K562 (cell line): ENCODE results near the gene OSGIN1. TPM values are rescaled to one million over a fixed set of nuclear protein-coding genes. Genes with fewer than 3 reads are reported as not detected.

Source experiments
- CBX1 ChIP-seq: sonication (generic); IDR thresholded peaks from 2 replicates; pipeline ENCODE4 v1.6.1; 2016; ENCODE audit warnings: antibody characterized with exemption, low read depth, mild to moderate bottlenecking
- EHMT2 ChIP-seq: fragments of 450-650 bp; IDR thresholded peaks from 2 replicates; pipeline ENCODE4 v1.6.1; 2018; ENCODE audit warnings: antibody characterized with exemption
- ESRRA ChIP-seq: fragments of 450-650 bp; IDR thresholded peaks from 2 replicates; pipeline ENCODE4 v1.6.1; 2014; ENCODE audit warnings: low read depth, mild to moderate bottlenecking, moderate library complexity, borderline replicate concordance
- FOXK2 ChIP-seq, 2 experiments: fragments of 450-650 bp; IDR thresholded peaks in 1 of 2; conservative IDR thresholded peaks in 1 of 2; 2 replicates each; pipeline ENCODE4 v1.6.1; 2016; ENCODE audit warnings: low read depth in 2 of 2, mild to moderate bottlenecking in 1 of 2
- JUND ChIP-seq, 2 experiments: IDR thresholded peaks; 2 replicates in 1 of 2; 3 replicates in 1 of 2; pipeline ENCODE4 v1.6.1; 2011; ENCODE audit warnings: borderline replicate concordance in 2 of 2, low read depth in 2 of 2, low read length in 2 of 2, improper control_type of control experiment in 1 of 2, missing biosample characterization in 1 of 2, missing genetic modification characterization in 1 of 2, missing genetic modification reagents in 1 of 2
- RNF2 ChIP-seq: sonication (generic); IDR thresholded peaks from 2 replicates; pipeline ENCODE4 v1.6.1; 2016
- SAFB2 ChIP-seq: fragments of 200-400 bp; formaldehyde crosslinking; IDR thresholded peaks from 2 replicates; pipeline ENCODE4 v1.6.1; 2018; ENCODE audit warnings: borderline replicate concordance, low read length, low read depth, moderate library complexity; ENCODE audit not compliant: severe bottlenecking
- SMARCB1 ChIP-seq: IDR thresholded peaks from 2 replicates; pipeline ENCODE4 v1.6.1; 2011; ENCODE audit warnings: improper control_type of control experiment, low read depth; ENCODE audit not compliant: insufficient read length
- XRCC3 ChIP-seq: fragments of 450-650 bp; IDR thresholded peaks from 2 replicates; pipeline ENCODE4 v1.6.1; 2017; ENCODE audit warnings: mild to moderate bottlenecking, moderate library complexity
- ZSCAN32 ChIP-seq: fragments of 450-650 bp; formaldehyde crosslinking; IDR thresholded peaks from 2 replicates; pipeline ENCODE4 v1.4.0; 2020; ENCODE audit warnings: mild to moderate bottlenecking, moderate library complexity
- polyA plus RNA-seq, 8 experiments: library from polyadenylated mRNA; depleted of rRNA in 4 of 8; stranded (reverse) in 5 of 8; unstranded in 3 of 8; fragments of >200 nt; fragmentation: Nextera tagmentation in 2 of 8; fragmentation: Illumina TruSeq in 1 of 8; extraction: Ambion mirVana in 2 of 8; extraction: Trizol in 1 of 8; gene quantifications; 2 replicates each; pipeline versions ENCODE4 v1.2.1 to v1.2.3, GENCODE V29; 2011 to 2014; ENCODE audit warnings: inconsistent platforms in 1 of 8, missing spikeins in 1 of 8
- total RNA-seq, 7 experiments: library from RNA; depleted of rRNA in 6 of 7; stranded (reverse); fragments of >200 nt in 6 of 7; fragmentation: Illumina TruSeq in 2 of 7; extraction: Trizol in 2 of 7; gene quantifications; 2 replicates each; pipeline versions ENCODE4 v1.2.1 to v1.2.3, GENCODE V29; 2011 to 2021; ENCODE audit warnings: low replicate concordance in 1 of 7
- TF ChIP-seq, protein P1 (sequence below): fragments of 250-450 bp; sonication (Bioruptor Pico); IDR thresholded peaks from 2 replicates; pipeline ENCODE4 v1.8.0; 2022; ENCODE audit warnings: inconsistent platforms, mild to moderate bottlenecking, moderate library complexity, borderline replicate concordance
- TF ChIP-seq, protein P2 (sequence below), 2 experiments: fragments of 450-650 bp; formaldehyde crosslinking in 1 of 2; IDR thresholded peaks; 2 replicates each; pipeline versions ENCODE4 v1.4.0 to v1.6.1; 2014 to 2020; ENCODE audit warnings: mild to moderate bottlenecking in 2 of 2, borderline replicate concordance in 1 of 2, low read depth in 1 of 2
- TF ChIP-seq, protein P3 (sequence below): sonication (generic); formaldehyde crosslinking; IDR thresholded peaks from 2 replicates; pipeline ENCODE4 v1.8.0; 2022; ENCODE audit warnings: missing genetic modification reagents, mild to moderate bottlenecking, moderate library complexity, borderline replicate concordance

The OSGIN1 gene
- total and polyA plus RNA-seq, 9 of the 15 experiments (the other 6 are each of a cell fraction or from before 2014, with no cell fraction given), result 0.03 to 3.6 (median 1.6) TPM

DNA sequence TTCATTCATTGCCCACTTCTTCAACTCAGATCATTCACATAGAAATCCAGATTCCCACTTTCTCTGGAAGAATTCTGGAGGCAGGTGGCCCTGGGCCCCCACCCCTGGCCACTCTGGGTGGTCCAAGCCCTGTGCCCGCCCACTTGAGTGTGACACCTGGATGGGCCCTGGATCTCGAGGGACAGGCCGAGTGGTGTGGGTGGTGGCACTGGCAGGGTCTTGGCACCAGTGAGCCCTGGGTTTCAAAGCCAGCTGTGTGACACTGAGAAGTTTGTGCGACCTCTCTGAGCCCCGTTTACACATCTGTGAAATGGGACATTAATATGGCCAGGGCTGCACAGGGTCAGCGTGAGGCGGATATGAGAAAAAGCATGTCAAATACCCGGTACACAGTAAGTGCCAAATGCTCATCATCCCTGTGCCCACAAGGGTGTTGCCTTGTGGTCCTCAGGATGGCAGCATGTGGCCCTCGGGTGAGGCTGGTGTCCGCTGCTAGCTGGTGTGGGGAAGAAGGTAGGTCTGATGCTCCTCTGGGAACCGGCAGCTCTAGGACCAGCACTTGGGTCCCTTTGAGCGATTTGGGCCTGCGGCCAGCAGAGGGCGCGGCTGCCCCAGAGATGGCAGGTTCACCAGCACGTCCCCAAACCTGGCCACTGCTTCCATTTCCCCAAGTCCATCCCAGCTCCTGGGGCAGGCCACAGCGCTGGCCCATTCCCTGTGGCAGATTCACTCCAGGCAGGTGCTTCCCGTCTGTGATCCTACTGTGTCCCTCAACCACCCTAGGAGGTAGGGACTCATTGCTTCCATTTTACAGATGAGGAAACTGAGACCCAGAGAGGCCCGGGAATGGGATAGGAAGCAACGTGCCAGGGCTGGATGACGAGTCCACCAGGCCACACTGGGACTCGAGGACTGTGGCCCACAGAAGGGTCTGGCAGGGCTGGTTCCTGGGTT lies 3.6 kb downstream of the OSGIN1 start (continued):
- TF ChIP-seq, protein P1, sequence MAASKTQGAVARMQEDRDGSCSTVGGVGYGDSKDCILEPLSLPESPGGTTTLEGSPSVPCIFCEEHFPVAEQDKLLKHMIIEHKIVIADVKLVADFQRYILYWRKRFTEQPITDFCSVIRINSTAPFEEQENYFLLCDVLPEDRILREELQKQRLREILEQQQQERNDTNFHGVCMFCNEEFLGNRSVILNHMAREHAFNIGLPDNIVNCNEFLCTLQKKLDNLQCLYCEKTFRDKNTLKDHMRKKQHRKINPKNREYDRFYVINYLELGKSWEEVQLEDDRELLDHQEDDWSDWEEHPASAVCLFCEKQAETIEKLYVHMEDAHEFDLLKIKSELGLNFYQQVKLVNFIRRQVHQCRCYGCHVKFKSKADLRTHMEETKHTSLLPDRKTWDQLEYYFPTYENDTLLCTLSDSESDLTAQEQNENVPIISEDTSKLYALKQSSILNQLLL (CRISPR knock-in tag), result no peak
- TF ChIP-seq, protein P2, sequence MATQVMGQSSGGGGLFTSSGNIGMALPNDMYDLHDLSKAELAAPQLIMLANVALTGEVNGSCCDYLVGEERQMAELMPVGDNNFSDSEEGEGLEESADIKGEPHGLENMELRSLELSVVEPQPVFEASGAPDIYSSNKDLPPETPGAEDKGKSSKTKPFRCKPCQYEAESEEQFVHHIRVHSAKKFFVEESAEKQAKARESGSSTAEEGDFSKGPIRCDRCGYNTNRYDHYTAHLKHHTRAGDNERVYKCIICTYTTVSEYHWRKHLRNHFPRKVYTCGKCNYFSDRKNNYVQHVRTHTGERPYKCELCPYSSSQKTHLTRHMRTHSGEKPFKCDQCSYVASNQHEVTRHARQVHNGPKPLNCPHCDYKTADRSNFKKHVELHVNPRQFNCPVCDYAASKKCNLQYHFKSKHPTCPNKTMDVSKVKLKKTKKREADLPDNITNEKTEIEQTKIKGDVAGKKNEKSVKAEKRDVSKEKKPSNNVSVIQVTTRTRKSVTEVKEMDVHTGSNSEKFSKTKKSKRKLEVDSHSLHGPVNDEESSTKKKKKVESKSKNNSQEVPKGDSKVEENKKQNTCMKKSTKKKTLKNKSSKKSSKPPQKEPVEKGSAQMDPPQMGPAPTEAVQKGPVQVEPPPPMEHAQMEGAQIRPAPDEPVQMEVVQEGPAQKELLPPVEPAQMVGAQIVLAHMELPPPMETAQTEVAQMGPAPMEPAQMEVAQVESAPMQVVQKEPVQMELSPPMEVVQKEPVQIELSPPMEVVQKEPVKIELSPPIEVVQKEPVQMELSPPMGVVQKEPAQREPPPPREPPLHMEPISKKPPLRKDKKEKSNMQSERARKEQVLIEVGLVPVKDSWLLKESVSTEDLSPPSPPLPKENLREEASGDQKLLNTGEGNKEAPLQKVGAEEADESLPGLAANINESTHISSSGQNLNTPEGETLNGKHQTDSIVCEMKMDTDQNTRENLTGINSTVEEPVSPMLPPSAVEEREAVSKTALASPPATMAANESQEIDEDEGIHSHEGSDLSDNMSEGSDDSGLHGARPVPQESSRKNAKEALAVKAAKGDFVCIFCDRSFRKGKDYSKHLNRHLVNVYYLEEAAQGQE (IDR thresholded peaks at IDR 0.05; ENCODE audit: borderline replicate concordance), result peak; percentile 81
- TF ChIP-seq, protein P2 (CRISPR knock-in tag; IDR thresholded peaks at IDR 0.05; ENCODE audit: low read depth), result no peak
- TF ChIP-seq SMARCB1, result no peak
- TF ChIP-seq FOXK2 (conservative IDR thresholded peaks at IDR 0.05 in 1 of 2, IDR thresholded peaks at IDR 0.05 in 1 of 2; ENCODE audit: low read depth in 2 of 2), result no peak
- TF ChIP-seq ZSCAN32 (CRISPR knock-in tag), result no peak
- no peak for TF ChIP-seq EHMT2
- TF ChIP-seq XRCC3, result no peak
- TF ChIP-seq, protein P3, sequence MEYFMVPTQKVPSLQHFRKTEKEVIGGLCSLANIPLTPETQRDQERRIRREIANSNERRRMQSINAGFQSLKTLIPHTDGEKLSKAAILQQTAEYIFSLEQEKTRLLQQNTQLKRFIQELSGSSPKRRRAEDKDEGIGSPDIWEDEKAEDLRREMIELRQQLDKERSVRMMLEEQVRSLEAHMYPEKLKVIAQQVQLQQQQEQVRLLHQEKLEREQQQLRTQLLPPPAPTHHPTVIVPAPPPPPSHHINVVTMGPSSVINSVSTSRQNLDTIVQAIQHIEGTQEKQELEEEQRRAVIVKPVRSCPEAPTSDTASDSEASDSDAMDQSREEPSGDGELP (CRISPR knock-in tag), result 0 out of 2 replicates have a peak, but pooled peaks have one; percentile 14
- no peak for TF ChIP-seq RNF2
- no peak for TF ChIP-seq SAFB2
- TF ChIP-seq ESRRA, result peak; percentile 52; the same call in 1 of the 2 replicates
- peak; percentile 26; the same call in 1 of the 2 replicates for TF ChIP-seq CBX1
- no peak for TF ChIP-seq JUND (IDR thresholded peaks at IDR 0.05; ENCODE audit: borderline replicate concordance, low read depth, low read length)
- peak; percentile 14; the same call in 1 of the 3 replicates for TF ChIP-seq JUND (tag; IDR thresholded peaks at IDR 0.05; ENCODE audit: borderline replicate concordance, low read depth, low read length)
- TF ChIP-seq, all 486 proteins: peak for 42
